PC-9 (cell line): ENCODE results near the gene C3AR1. TPM values are rescaled to one million over a fixed set of nuclear protein-coding genes. Genes with fewer than 3 reads are reported as not detected.

Experiments used
- BruUV-seq: library from RNA; stranded (reverse); fragments of 400-500 nt; replicated peaks from 2 replicates; lab custom pipeline; 2021; lab: Mats Ljungman, UMichigan
- CTCF ChIA-PET: fragments of 300-600 bp; sonication (Branson Sonifier 250); formaldehyde crosslinking; loops from one replicate; lab custom pipeline; 2022; ENCODE audit warnings: antibody characterized with exemption; lab: Charles Lee
- POLR2A ChIA-PET: fragments of 300-600 bp; sonication (Branson Sonifier 250); formaldehyde crosslinking; loops from one replicate; lab custom pipeline; 2022; ENCODE audit warnings: antibody characterized with exemption; ENCODE audit not compliant: unreplicated experiment; lab: Charles Lee
- DNase-seq, 2 experiments: peaks; one replicate each; pipeline versions ENCODE4 v3.0.0 to v3.0.0-alpha.2; 2015 to 2022; ENCODE audit warnings: mixed read lengths in 1 of 2
- H2AFZ ChIP-seq: fragments of 200-600 bp; sonication (generic); 2 replicates; pipeline ENCODE4 v1.8.1; 2017; ENCODE audit warnings: antibody characterized with exemption
- H3F3A ChIP-seq: fragments of 200-600 bp; sonication (generic); 2 replicates; pipeline ENCODE4 v1.8.1; 2017; ENCODE audit warnings: antibody characterized with exemption, mild to moderate bottlenecking, low read depth; ENCODE audit not compliant: insufficient read depth
- H3K27ac ChIP-seq: fragments of 200-600 bp; sonication (generic); 2 replicates; pipeline ENCODE4 v1.6.1; 2016; ENCODE audit warnings: mixed run types
- H3K27me3 ChIP-seq: fragments of 200-600 bp; sonication (generic); 2 replicates; pipeline ENCODE4 v1.6.1; 2016; ENCODE audit warnings: low read depth, mixed run types; ENCODE audit not compliant: insufficient read depth
- H3K36me3 ChIP-seq: fragments of 200-600 bp; sonication (generic); 2 replicates; pipeline ENCODE4 v1.6.1; 2016; ENCODE audit warnings: low read depth, mixed run types
- H3K4me1 ChIP-seq: fragments of 200-600 bp; sonication (generic); replicated peaks from 2 replicates; pipeline ENCODE4 v1.6.1; 2016; ENCODE audit warnings: mixed run types; ENCODE audit not compliant: insufficient read depth
- H3K4me2 ChIP-seq: fragments of 200-600 bp; sonication (generic); 2 replicates; pipeline ENCODE4 v1.6.1; 2017; ENCODE audit warnings: mixed run types
- H3K4me3 ChIP-seq: fragments of 200-600 bp; sonication (generic); 2 replicates; pipeline ENCODE4 v1.6.1; 2016; ENCODE audit warnings: mixed run types
- H3K79me2 ChIP-seq: fragments of 200-600 bp; sonication (generic); 2 replicates; pipeline ENCODE4 v1.6.1; 2017; ENCODE audit warnings: low read depth, mixed run types
- H3K9me2 ChIP-seq: fragments of 200-600 bp; sonication (generic); 2 replicates; pipeline ENCODE4 v1.8.1; 2017; ENCODE audit warnings: mild to moderate bottlenecking; ENCODE audit not compliant: insufficient read depth
- H3K9me3 ChIP-seq: fragments of 200-600 bp; sonication (generic); 2 replicates; pipeline ENCODE4 v1.8.1; 2016; ENCODE audit warnings: low read depth; ENCODE audit not compliant: insufficient read depth
- H4K20me1 ChIP-seq: fragments of 200-600 bp; sonication (generic); 2 replicates; pipeline ENCODE4 v1.8.1; 2017; ENCODE audit not compliant: insufficient read depth
- CTCF ChIP-seq: fragments of 200-600 bp; sonication (generic); conservative IDR thresholded peaks from 2 replicates; pipeline ENCODE4 v1.6.1; 2017; ENCODE audit warnings: mixed run types, antibody characterized with exemption, mild to moderate bottlenecking, moderate library complexity
- EZH2 ChIP-seq: fragments of 200-600 bp; sonication (generic); IDR thresholded peaks from 2 replicates; pipeline ENCODE4 v1.8.0; 2017; ENCODE audit warnings: antibody characterized with exemption, low read depth
- intact Hi-C: fragments of 100-400 bp; cut with micrococcal nuclease; formaldehyde crosslinking; loops from one replicate; pipeline ENCODE4 v1.10.0; 2022; ENCODE audit not compliant: unreplicated experiment
- total RNA-seq: library from RNA; stranded (reverse); gene quantifications from 2 replicates; pipeline ENCODE4 v1.2.3, GENCODE V29; 2021

The C3AR1 gene
- total RNA-seq, 1 experiment from 2014 or later: not detected

DNA sequence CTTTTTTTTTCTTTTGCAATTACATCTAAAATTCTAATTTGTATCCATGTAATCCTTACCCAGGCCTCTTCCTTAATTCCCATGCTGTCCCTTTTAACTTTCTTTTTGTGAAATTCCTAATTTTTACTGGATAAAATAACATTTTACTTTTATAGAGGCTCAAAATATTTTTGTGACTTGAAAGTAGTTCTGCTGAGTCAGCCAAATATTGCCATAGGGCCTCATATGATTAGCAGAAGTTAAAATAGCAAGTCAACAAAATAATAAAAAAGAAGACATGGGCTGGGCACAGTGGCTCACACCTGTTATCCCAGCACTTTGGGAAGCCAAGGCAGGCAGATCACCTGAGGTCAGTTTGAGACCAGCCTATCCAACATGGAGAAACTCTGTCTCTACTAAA is 2.0 kb downstream of the C3AR1 start:
- no peaks in the 10 kb centered on the region for H4K20me1 ChIP-seq
- no TSS peak for BruUV-seq
- no peaks in the 10 kb centered on the region for H3K27me3 ChIP-seq
- H3F3A ChIP-seq: no peaks in the 10 kb centered on the region
- no peak overlapping the region for H2AFZ ChIP-seq
- H3K4me2 ChIP-seq: no peak overlapping the region
- intact Hi-C loops: no loop called here
- 0 out of 2 replicates have a peak, but pooled peaks cover 7% of the 10 kb centered on the region for H3K4me1 ChIP-seq
- DNase-seq: no peak
- no peaks in the 10 kb centered on the region for H3K9me3 ChIP-seq
- no peak overlapping the region for H3K27ac ChIP-seq
- no peaks in the 10 kb centered on the region for H3K36me3 ChIP-seq
- ChIA-PET CTCF (no interaction called here), POLR2A (no interaction called here)
- no peaks in the 10 kb centered on the region for H3K9me2 ChIP-seq
- no peak overlapping the region for H3K4me3 ChIP-seq
- TF ChIP-seq CTCF: no peak
- no peaks in the 10 kb centered on the region for H3K79me2 ChIP-seq

- no peaks in the 10 kb centered on the region for H3K27me3 ChIP-seq
- no peaks in the 10 kb centered on the region; the same call in 1 of the 2 replicates for H3K36me3 ChIP-seq
- no peaks in the 10 kb centered on the region for H4K20me1 ChIP-seq
- POLR2A ChIA-PET: interaction anchor here (0.6 kb wide), 1 partner anchor 16 kb away, joined by 17 read pairs; no protein-coding TSS in a partner anchor
- no peak overlapping the region for H2AFZ ChIP-seq
- no peaks in the 10 kb centered on the region for H3K9me2 ChIP-seq
- H3K27ac ChIP-seq: no peak overlapping the region
- no peaks in the 10 kb centered on the region for H3K9me3 ChIP-seq
- no peak overlapping the region for H3K4me2 ChIP-seq
- peaks cover 15% of the 10 kb centered on the region for H3K4me1 ChIP-seq
- H3F3A ChIP-seq: peaks cover 18% of the 10 kb centered on the region; the same call in 1 of the 2 replicates
- H3K79me2 ChIP-seq: no peaks in the 10 kb centered on the region
- TF ChIP-seq EZH2 (no peak), CTCF (no peak)
- no TSS peak for BruUV-seq
- intact Hi-C loops: no loop called here
- CTCF ChIA-PET: interaction anchor here (0.6 to 1.5 kb wide), 2 partner anchors 20 to 56 kb away, joined by 3 read pairs; no protein-coding TSS in a partner anchor
- H3K4me3 ChIP-seq: no peak overlapping the region
- no peak for DNase-seq
Measured at GRCh38 chr12:8058506-8058905, 7.7 kb downstream of the C3AR1 start.

- peak overlapping the region; percentile 23; the same call in 1 of the 2 replicates for H3K4me2 ChIP-seq
- no peak for TF ChIP-seq CTCF
- no peak for TF ChIP-seq EZH2
- H3K36me3 ChIP-seq: no peaks in the 10 kb centered on the region; the same call in 1 of the 2 replicates
- no peak overlapping the region for H3K4me3 ChIP-seq
- no peak overlapping the region for H3K27ac ChIP-seq
- H4K20me1 ChIP-seq: no peaks in the 10 kb centered on the region
- peaks cover 15% of the 10 kb centered on the region for H3K4me1 ChIP-seq
- no peaks in the 10 kb centered on the region for H3K9me2 ChIP-seq
- no peak overlapping the region for H2AFZ ChIP-seq
- no TSS peak for BruUV-seq
- POLR2A ChIA-PET: no interaction called here
- no peaks in the 10 kb centered on the region for H3K27me3 ChIP-seq
- H3F3A ChIP-seq: peaks cover 18% of the 10 kb centered on the region; the same call in 1 of the 2 replicates
- H3K79me2 ChIP-seq: no peaks in the 10 kb centered on the region
- CTCF ChIA-PET: interaction anchor here (1.5 kb wide), 1 partner anchor 21 kb away, joined by 3 read pairs; no protein-coding TSS in a partner anchor
- intact Hi-C loops: no loop called here
- DNase-seq: peak in 1 of 2 experiments; percentile 60
- H3K9me3 ChIP-seq: no peaks in the 10 kb centered on the region
Measured at GRCh38 chr12:8057839-8058238, 8.3 kb downstream of the C3AR1 start.
